WERI-Rb-1 (cell line): ENCODE data around the gene PRKAR1B.
"Not testable (repeated sequence)": the region's sequence is repeated elsewhere in the genome, so short reads cannot be mapped to it uniquely, and the experiment has no call there.

Experiments used
- DNase-seq: peaks from one replicate; pipeline ENCODE4 v3.0.0-alpha.2; 2020
- H3K27ac ChIP-seq: fragments of 250-450 bp; sonication (Bioruptor Pico); 2 replicates; pipeline ENCODE4 v1.5.1; 2020; ENCODE audit warnings: mild to moderate bottlenecking, moderate library complexity
- H3K27me3 ChIP-seq: fragments of 250-450 bp; sonication (Bioruptor Pico); 2 replicates; pipeline ENCODE4 v1.5.1; 2021; ENCODE audit warnings: mild to moderate bottlenecking, low read depth, moderate library complexity; ENCODE audit not compliant: insufficient read depth, severe bottlenecking
- H3K36me3 ChIP-seq: fragments of 250-450 bp; sonication (Bioruptor Pico); 2 replicates; pipeline ENCODE4 v1.5.1; 2020; ENCODE audit warnings: mild to moderate bottlenecking, moderate library complexity
- H3K4me3 ChIP-seq: 2 replicates; pipeline ENCODE4 v1.5.1; 2011; ENCODE audit warnings: low read depth, mild to moderate bottlenecking, control low read depth, low read length
- H3K9me3 ChIP-seq: fragments of 250-450 bp; sonication (Bioruptor Pico); 2 replicates; pipeline ENCODE4 v1.5.1; 2021; ENCODE audit warnings: mild to moderate bottlenecking, moderate library complexity; ENCODE audit not compliant: severe bottlenecking
- CTCF ChIP-seq: IDR thresholded peaks from 2 replicates; pipeline ENCODE4 v1.5.1; 2011; ENCODE audit warnings: low read depth, mild to moderate bottlenecking, control low read depth, inconsistent platforms, low read length

PRKAR1B gene

DNA sequence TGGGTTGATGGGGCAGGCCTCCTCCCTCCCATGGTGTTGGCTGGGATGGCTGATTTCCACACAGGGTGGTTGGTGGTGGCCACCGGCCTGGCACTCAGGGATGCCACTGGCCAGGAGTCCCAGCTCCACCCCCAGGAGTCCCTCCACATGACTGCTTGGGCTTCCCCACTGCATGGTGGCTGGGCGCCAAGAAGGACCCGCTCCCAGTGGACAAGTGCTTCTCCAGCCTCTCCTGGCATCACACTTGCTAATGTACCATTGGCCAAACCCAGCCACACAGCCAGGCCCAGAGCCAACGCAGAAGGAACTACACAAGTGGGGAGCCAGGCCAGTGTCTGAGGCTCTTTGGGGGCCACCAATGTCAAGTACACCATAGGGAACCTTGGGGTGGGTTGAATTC is 74.2 kb downstream of the PRKAR1B start:
- H3K9me3 ChIP-seq, result no peaks in the 10 kb centered on the region
- TF ChIP-seq CTCF, result no peak
- DNase-seq, result no peak
- no peaks in the 10 kb centered on the region for H3K27me3 ChIP-seq
- H3K4me3 ChIP-seq, result no peak overlapping the region
- H3K27ac ChIP-seq, result no peak overlapping the region
- H3K36me3 ChIP-seq, result no peaks in the 10 kb centered on the region; the same call in 1 of the 2 replicates

DNA sequence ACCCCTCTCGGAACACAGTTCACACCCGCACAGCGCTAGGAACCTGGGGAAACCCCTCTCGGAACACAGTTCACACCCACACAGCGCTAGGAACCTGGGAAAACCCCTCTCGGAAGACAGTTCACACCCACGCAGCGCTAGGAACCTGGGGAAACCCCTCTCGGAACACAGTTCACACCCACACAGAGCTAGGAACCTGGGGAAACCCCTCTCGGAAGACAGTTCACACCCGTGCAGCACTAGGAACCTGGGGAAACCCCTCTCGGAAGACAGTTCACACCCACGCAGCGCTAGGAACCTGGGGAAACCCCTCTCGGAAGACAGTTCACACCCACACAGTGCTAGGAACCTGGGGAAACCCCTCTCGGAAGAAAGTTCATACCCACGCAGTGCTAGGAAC is 74.9 kb downstream of the PRKAR1B start:
- not testable (repeated sequence) for DNase-seq, H3K9me3 ChIP-seq, H3K36me3 ChIP-seq, H3K27ac ChIP-seq, H3K27me3 ChIP-seq, H3K4me3 ChIP-seq

GRCh38 chr7:651032-651728 is 75.9 kb downstream of the PRKAR1B start:
- no peaks in the 10 kb centered on the region for H3K9me3 ChIP-seq
- no peak overlapping the region for H3K27ac ChIP-seq
- DNase-seq, result no peak
- H3K4me3 ChIP-seq, result no peak overlapping the region
- H3K27me3 ChIP-seq, result no peaks in the 10 kb centered on the region
- no peaks in the 10 kb centered on the region; the same call in 1 of the 2 replicates for H3K36me3 ChIP-seq
- no peak for TF ChIP-seq CTCF

GRCh38 chr7:650339-651031 is 76.6 kb downstream of the PRKAR1B start:
- no peaks in the 10 kb centered on the region for H3K9me3 ChIP-seq
- DNase-seq, result no peak
- no peaks in the 10 kb centered on the region for H3K27me3 ChIP-seq
- H3K27ac ChIP-seq, result no peak overlapping the region
- H3K36me3 ChIP-seq, result no peaks in the 10 kb centered on the region; the same call in 1 of the 2 replicates
- TF ChIP-seq CTCF, result no peak
- no peak overlapping the region for H3K4me3 ChIP-seq

- TF ChIP-seq CTCF, result no peak
- H3K27me3 ChIP-seq, result no peaks in the 10 kb centered on the region
- H3K36me3 ChIP-seq, result no peaks in the 10 kb centered on the region
- no peak overlapping the region for H3K4me3 ChIP-seq
- H3K27ac ChIP-seq, result no peak overlapping the region
- DNase-seq, result no peak
- no peaks in the 10 kb centered on the region for H3K9me3 ChIP-seq
Measured at GRCh38 chr7:646951-647350, 80.1 kb downstream of the PRKAR1B start.

DNA sequence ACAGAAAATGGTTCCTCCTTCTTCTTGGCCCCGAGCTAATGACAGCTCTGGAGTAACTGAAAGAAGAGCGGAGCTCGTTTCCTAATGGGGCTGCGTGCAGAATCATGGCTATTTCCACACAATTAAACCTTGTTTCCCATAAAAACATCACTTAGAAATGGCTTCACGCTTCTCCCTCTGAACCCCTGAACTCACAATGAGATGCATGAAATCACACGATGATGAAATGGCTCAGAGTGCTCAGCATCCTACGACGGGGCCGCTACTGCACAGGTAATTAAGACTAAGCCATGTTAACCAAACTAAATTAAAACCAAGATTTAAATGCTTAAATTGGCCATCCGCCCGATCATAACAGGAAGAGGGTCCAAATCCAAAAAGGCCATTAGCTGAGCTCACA is 80.6 kb downstream of the PRKAR1B start:
- Histone ChIP-seq H3K27ac (no peak overlapping the region), H3K4me3 (no peak overlapping the region), H3K9me3 (no peaks in the 10 kb centered on the region), H3K27me3 (no peaks in the 10 kb centered on the region), H3K36me3 (no peaks in the 10 kb centered on the region)
- no peak for DNase-seq
- no peak for TF ChIP-seq CTCF
